HG03575 (cell line): ENCODE data around the gene OR52W1.

Experiments
- ATAC-seq: cut with Tn5 transposase; IDR thresholded peaks from one replicate; pipeline ENCODE4 v1.9.1; 2021; ENCODE audit not compliant: unreplicated experiment, insufficient number of reproducible peaks, low FRiP score; ENCODE audit errors: extremely low read depth

The OR52W1 gene, protein sequence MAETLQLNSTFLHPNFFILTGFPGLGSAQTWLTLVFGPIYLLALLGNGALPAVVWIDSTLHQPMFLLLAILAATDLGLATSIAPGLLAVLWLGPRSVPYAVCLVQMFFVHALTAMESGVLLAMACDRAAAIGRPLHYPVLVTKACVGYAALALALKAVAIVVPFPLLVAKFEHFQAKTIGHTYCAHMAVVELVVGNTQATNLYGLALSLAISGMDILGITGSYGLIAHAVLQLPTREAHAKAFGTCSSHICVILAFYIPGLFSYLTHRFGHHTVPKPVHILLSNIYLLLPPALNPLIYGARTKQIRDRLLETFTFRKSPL

DNA sequence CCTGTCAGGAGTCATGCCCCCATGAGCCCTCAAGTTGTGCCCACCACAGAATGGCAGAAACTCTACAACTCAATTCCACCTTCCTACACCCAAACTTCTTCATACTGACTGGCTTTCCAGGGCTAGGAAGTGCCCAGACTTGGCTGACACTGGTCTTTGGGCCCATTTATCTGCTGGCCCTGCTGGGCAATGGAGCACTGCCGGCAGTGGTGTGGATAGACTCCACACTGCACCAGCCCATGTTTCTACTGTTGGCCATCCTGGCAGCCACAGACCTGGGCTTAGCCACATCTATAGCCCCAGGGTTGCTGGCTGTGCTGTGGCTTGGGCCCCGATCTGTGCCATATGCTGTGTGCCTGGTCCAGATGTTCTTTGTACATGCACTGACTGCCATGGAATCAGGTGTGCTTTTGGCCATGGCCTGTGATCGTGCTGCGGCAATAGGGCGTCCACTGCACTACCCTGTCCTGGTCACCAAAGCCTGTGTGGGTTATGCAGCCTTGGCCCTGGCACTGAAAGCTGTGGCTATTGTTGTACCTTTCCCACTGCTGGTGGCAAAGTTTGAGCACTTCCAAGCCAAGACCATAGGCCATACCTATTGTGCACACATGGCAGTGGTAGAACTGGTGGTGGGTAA, at the start of gene OR52W1:
OR52W1 (plus strand) TSS at position 51 of the 637 bp plus-strand sequence; CDS start at position 51, 0 bp downstream.
- no peak for ATAC-seq

DNA sequence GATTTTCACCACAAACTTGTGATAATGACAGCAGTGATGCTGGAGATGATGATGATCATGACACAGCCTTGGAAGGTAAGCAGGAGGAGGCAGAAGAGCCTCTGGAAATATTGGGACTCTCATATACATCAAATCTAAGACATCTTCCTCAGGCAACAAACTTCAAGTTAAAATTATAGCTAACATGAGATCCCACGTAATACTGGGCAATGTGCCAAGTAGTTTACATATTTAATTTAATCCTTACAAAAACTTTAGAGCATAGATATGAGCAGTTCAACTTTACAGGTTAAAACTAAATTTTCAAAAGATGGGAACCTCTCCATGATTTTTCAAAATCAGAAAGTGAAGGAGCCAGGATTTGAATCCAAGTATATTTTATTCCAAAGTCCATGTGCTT, 47.9 kb upstream of the OR52W1 start:
- ATAC-seq, result no peak

DNA sequence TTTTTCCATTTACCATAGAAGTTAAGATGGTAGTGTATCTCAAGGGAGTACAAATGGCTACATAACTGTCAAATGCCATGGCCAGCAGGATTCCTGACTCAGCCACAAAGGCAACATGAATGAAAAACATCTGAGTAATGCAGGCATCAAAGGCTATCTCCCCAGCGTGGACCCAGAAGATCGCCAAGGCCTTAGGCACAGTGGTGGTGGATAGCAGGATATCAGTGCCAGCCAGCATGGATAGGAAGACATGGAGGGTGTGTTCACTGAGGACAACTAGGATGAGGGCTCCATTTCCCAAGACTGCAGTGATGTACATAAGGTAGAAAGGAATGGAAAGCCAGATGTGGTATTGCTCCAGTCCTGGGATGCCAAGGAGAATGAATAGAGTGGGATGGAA, 46.9 kb upstream of the OR52W1 start:
- ATAC-seq, result no peak

DNA sequence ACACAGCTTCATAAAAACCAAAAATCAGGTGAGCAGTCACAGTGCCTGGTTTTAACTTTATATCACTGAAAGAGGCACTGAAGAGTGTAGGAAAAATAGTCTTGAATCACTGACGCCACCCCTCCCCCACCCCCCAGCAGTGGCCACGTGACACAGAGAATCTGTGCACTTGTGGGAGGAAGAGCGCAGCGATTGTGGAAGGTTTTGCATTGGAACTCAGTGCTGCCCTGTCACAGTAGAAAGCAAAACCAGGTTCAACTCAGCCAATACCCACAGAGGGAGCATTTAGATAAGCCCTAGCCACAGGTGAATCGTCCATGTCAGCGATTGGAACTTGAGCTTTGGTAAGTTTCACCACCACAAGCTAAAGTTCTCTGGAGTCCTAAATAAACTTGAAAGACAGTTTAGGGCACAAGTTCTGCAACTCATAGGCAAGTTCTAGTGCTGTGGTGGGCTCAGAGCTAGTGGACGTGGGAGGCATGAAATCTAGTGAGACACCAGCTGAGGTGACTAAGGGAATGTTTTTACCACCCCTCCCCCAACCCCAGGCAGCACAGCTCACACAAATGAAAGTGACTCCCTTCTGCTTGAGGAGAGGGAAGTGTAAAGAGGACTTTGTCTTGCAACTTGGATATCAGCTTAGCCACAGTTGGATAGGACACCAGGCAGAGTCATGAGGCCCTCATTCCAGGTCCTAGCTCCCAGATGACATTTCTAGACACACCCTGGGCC, 42.2 kb upstream of the OR52W1 start:
- no peak for ATAC-seq

DNA sequence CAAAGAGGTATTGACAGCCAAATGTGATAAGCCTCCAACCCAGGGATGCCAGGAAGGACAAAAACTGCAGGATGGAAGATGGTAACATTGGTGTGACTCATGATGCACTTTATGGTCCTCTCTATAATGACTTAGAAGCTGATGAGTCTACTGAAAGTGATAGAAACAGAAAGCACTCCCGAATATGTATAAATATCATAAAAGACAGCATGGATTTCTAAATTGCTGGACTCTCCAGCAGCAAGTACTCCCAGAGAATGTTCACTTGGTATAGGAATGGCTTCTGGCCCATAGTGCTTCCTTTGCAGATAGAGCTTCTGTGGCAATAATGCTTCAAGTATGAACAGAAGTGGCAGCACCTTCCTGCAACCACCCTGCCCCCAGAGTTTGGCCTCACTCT, 28.8 kb upstream of the OR52W1 start, which contains the start of gene OR52B2:
OR52B2 (minus strand) TSS at position 101 of the 400 bp plus-strand sequence; CDS start at position 101, 0 bp downstream.
- ATAC-seq, result no peak

DNA sequence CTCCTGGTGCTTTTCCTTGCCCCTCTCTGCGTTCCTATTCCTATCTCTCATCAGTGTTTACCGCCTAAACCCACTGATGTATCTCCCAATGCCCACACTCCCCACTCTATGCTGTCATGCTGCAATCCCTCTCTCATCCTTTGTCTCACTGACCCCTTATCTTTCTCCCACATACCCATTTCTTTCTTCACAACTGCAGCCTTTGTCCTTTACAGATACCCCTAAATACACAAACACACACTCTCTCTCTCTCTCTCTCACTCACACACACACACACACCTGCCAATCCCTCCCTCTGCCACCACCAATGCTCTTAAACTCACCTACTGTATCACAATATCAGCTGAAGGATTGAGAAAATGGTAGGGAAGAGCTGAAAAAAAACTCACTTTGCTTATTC, 23.6 kb upstream of the OR52W1 start:
- no peak for ATAC-seq

DNA sequence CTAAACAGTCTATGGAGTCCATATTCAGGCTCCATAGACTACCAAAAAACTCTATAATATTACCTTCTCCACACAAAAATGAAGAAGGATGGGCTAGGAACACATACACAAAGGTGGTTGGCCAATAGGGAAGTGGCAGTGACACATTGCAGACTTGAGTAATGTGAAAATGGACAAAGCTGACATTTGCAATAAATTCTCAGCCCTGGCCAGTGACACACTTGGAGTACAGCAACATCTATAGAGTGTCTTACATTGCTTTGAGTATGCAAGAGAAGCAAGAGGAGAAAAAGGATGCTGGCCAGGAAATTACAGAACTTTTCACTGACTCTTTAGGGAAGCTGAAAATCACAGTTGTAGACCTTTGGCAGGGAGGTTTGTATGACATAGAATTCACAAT, 7.3 kb upstream of the OR52W1 start:
- ATAC-seq, result no peak

DNA sequence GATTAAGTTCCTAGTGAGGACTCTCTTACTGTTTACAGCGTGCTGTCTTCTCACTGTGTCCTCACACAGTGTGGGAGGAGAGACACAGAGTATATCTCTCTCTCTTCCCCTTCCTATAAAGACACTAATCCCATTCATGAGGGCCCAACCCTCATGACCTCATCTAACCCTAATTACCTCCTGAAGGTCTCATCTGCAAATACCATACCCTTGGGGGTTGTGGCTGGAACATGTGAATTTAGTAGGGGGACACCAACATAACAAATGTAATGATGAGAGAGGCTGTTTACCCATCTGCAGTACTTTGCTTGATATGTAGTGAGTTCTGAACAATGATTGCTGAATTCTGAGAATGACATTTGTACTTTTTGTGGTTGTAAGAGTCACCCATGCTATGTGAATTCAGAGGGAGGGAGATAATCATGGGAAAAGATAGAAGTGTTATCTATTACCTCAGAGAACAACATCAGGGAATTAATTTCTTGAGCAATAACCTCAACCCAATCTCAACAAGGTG, 4.9 kb upstream of the OR52W1 start:
- ATAC-seq, result no peak

DNA sequence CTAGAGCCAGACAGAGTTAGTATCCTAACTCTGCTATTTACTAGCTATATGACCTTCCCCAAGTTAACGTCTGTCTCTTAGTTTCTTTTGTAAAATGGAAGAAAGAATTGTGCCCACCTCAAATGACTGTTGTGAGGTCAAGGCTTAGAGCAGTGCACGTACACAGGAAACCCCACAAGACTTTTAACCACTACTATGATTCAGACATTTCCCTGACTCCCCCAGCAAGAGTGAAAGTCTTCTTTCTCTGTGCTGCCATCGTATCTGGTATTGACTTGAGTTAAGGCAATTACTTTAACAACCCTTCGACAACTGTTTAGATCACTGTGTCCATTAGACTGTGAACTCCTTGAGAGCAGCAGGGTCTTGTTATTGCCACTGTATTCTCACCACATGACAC, 2.6 kb upstream of the OR52W1 start:
- no peak for ATAC-seq

DNA sequence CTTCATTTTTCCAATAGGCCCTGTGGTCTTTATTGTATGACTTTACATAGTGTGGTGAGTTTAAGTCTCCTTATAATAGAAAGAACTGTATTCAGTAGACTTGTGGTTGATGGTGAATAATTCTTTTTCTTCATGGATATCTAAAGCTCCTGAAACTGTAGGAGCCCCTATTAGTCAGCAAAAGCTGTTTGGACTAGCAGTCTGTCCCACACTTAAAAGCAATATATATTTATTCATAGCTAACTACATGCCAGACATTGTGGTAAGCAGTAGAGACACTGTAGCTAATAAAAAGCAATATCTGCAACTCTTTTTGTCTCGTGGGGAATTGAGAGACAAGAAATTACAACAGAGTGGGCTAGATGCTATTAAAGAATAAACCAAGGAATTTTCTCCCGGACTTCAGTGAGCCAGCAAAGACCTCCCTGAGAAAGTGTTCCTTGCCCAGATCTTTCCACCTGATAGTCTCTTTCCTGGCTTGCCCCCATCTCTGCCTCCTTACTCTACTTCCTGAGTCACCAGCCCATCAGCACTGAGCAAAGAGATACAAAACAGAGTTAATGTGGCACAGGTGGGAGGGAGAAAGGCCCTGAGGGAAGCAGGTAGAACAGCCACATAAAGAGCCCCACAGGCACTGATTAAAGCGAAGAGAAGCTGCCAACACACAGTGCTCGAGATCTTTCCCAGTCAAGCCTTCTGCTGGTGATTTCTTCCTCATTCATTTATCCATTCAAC, 1.4 kb upstream of the OR52W1 start:
- no peak for ATAC-seq

DNA sequence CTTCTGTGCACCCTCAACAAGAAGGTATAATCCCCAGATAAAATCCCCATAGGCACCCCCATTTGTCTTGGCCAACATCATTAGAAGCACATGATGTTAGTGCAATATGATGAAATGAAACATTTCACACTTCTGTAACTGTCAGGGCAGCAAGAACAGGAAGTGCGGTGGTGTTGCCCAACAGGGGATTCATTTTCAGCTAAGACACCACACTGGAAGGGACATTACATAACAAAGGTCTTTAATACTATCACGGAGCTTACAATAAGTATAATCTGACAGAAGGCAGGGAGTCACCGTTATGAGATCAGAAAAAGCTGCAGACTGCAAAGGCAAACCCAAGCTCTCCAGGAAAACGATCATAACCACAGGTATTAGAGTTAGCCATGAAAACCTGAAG, 2.0 kb downstream of the OR52W1 start:
- ATAC-seq, result no peak

DNA sequence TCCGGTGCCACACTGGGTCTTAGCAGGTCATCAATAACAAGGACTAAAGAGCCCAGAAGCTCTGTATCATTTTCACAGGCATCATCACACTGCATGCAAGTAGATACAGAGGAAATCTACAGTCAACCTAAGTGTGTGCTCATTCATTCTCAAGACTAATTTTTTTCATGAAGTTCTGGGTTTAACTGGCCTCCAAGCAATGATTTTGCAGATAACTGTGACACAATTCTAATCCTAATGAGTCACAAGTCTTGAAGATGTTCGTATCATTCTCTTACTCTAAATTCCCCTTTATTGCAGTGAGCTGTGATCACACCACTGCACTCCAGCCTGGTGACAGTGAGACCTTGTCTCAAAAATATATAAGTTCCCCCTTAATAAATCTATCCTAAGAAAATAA, 2.5 kb downstream of the OR52W1 start:
- ATAC-seq, result no peak

DNA sequence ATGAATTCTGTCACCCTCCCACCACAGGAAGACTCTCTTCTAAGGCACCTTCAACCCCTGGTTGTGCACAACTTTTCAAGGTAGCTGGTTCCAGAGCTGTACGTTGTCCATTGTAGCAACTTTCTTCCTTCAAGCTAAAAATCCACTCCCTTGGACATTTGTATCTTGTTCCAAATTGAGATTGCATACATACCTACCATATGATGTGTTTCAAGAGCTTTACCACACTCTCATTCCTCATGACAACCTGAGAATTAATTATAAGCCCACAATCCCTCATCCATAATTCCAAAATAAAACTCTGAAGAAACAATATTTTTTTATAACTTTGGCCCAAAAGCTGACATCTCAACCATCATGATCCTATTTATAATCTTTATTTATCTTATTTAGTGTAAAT, 3.0 kb downstream of the OR52W1 start:
- no peak for ATAC-seq

DNA sequence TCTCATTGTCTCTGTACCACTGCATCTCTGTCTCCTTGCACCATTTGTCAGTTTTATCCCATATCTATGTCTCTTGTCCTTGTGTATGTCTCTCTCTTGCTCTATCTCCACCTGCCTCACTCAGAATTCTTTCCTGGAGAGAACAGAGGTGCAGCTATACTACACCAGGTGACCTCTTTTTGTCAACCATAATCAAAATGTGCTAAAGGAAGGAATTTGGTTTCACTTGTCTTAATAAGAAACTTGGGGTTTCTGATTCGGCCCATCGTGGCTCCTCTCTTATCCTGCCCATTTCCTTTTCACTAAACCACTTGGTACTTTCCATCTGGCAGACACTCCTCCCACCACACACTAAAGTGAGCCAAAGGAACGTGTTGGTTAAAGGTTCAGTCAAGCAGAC, 4.3 kb downstream of the OR52W1 start:
- ATAC-seq, result no peak

DNA sequence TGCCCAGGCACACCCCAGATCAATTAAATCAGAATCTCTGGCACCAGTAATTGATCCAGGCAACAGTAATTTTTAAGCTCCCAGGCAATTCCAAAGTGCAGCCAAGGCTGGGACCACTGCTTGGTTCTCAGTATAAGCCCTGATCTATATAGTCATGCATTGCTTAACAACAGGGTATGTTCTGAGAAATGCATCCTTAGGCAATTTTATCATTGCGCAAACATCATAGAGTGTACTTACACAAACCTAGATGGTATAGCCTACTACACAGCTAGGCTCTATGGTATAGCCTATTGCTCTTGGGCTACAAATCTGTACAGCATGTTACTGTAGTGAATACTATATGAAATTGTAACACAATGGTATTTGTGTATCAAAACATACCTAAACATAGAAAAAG, 5.7 kb downstream of the OR52W1 start:
- ATAC-seq, result no peak

DNA sequence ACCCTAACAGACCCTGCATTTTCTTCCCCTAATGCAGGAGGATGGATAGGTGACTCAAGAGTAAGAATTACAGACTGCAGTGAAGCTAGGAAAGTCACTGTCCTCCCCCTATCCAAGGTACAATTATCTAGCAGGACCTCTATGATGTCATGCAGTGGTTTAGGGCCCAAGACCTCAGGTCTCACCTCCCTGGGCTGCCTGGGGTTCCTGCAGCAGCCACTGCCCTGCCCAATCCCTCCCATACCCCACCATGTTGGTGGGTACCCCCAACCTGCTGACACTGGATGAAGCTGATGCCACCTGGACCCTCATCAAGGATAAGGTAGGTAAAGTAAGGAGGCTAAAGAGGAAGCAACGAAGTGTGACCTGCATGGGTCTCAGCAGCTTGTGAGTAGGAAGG, 6.3 kb downstream of the OR52W1 start, which contains the start of gene C11orf42:
C11orf42 (plus strand) TSS at position 192 of the 400 bp plus-strand sequence; CDS start at position 251, 59 bp downstream.
- ATAC-seq, result no peak

DNA sequence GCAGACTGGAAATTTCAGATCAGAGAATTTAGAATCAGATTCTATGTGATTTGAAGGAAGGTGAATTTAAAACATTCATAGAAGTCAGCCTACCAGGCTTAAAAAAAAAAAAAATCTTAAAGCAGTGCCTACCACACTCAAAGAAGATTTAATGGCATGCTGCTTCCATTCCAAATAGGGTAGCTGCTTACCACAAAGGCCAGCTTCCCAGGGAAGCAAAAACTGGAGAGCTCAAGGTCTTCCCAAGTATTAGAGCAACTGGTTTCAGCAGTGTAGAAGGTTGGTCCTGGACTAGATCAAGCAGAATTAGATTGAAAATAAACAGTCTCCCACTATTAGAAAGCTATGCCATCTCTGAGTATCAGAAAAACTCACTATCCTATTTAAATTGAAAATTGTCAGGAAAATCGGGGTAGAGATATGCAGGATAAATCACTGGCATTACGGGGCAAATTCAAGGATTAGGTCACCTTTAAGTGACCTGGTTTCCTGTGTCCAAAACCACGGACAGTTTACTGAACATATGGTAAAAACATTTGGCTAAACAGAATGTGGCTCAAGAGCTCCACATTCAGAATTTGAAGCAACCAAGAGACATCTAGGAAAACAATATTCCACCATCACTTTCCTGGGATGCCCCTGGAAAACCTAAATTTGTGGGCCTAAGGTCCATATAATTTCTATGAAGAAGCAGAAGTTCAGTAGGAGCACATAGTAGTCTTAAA, 7.6 kb downstream of the OR52W1 start:
- no peak for ATAC-seq

DNA sequence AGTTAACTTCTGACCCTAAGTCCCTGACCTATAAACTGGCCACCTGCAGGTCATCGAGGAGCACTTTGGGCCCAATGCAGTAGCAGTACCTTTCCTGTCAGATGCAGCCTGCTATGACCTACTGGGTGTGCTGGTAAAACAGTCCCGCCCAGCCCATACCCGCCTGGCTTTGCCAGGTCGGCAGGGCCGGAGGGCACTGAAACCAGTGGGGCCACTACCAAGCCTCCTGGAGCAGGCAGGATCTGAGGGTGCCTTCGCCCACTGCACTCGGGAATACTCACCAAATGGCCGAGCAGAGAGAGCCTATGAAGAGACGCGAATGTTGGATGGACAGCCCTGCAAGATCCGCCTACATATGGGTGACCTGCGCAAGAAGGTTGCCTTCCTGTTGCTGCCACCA, 10.8 kb downstream of the OR52W1 start:
- ATAC-seq, result no peak
